ENCODE measurements around the gene NUDT17. TPM values are rescaled to one million over a fixed set of nuclear protein-coding genes. Genes with fewer than 3 reads are reported as not detected.

NUDT17 gene
- total RNA-seq, 1 donor from 2014 or later: 3.3 TPM

DNA sequence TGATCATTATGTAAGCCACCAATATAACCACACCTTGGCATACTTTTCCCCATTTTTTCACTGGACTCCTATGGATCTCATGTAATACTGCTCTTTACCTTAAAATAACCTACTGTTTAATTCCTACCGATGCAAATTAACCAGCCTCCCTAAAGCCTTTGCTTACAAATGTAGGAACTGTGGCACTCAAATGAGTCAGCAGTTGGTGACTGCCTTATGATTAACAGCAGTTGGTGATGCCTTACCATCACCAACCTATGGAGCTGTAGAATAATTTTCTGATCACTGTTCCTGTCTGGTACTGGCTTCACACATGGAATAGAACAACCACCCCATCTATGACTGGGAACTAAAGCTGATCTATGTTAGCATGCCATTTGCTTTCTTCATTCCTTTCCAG, 7.8 kb upstream of the NUDT17 start:
- TF ChIP-seq EZH2 (IDR thresholded peaks at IDR 0.05; ENCODE audit: insufficient read depth, low read length): no peak
- TF ChIP-seq, protein P1, sequence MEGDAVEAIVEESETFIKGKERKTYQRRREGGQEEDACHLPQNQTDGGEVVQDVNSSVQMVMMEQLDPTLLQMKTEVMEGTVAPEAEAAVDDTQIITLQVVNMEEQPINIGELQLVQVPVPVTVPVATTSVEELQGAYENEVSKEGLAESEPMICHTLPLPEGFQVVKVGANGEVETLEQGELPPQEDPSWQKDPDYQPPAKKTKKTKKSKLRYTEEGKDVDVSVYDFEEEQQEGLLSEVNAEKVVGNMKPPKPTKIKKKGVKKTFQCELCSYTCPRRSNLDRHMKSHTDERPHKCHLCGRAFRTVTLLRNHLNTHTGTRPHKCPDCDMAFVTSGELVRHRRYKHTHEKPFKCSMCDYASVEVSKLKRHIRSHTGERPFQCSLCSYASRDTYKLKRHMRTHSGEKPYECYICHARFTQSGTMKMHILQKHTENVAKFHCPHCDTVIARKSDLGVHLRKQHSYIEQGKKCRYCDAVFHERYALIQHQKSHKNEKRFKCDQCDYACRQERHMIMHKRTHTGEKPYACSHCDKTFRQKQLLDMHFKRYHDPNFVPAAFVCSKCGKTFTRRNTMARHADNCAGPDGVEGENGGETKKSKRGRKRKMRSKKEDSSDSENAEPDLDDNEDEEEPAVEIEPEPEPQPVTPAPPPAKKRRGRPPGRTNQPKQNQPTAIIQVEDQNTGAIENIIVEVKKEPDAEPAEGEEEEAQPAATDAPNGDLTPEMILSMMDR (IDR thresholded peaks at IDR 0.05; ENCODE audit: insufficient read depth, low read depth, low read length): no peak
- no peaks in the 10 kb centered on the region for H3K9me3 Mint-ChIP-seq (ENCODE audit: unreplicated experiment)
- no peak for FAIRE-seq
- H3K4me3 Mint-ChIP-seq (ENCODE audit: unreplicated experiment): no peak overlapping the region
- DNase-seq (ENCODE audit: low read depth): no peak
- Histone ChIP-seq H3K9me3 (ENCODE audit: insufficient read depth, low read depth, low read length) (no peaks in the 10 kb centered on the region), H3K4me1 (ENCODE audit: insufficient read depth, low read length) (no peaks in the 10 kb centered on the region), H3K4me3 (ENCODE audit: insufficient read depth, low read depth, low read length) (no peak overlapping the region), H4K20me1 (ENCODE audit: insufficient read depth, low read length) (no peaks in the 10 kb centered on the region), H2AFZ (ENCODE audit: low read depth, low read length) (no peak overlapping the region), H3K79me2 (ENCODE audit: insufficient read depth, low read length) (no peaks in the 10 kb centered on the region), H3K36me3 (ENCODE audit: insufficient read depth, low read length) (peaks cover 62% of the 10 kb centered on the region), H3K9ac (ENCODE audit: low read length) (no peak overlapping the region), H3K27ac (ENCODE audit: low read depth, low read length) (no peak overlapping the region), H3K4me2 (ENCODE audit: low read length) (no peak overlapping the region), H3K27me3 (ENCODE audit: insufficient read depth, low read length) (no peaks in the 10 kb centered on the region)
- H3K4me1 Mint-ChIP-seq (ENCODE audit: low read depth, unreplicated experiment): no peaks in the 10 kb centered on the region
- H3K27me3 Mint-ChIP-seq (ENCODE audit: low read depth, unreplicated experiment): no peaks in the 10 kb centered on the region
- H3K36me3 Mint-ChIP-seq (ENCODE audit: low read depth, unreplicated experiment): peaks cover 23% of the 10 kb centered on the region
- H3K27ac Mint-ChIP-seq (ENCODE audit: unreplicated experiment): no peak overlapping the region

DNA sequence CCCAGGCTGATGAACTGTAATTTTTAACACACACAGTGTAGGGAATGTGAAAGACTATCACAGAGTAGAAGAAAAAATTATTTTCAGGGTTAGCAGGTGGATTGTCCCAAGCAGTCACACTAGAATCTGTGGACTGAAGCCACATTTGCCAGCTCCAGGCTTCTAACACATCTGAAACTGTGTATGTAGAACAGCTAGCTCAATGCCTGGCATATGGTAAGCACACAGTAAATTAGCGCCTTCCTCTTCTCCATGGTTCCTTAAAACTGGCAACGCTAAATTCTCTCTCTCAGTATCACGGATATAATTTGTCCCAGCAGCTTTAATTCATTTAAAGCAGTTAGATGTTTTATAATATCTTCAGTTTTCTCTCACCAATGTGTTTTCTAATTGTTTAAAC, 2.4 kb upstream of the NUDT17 start:
- Histone ChIP-seq H3K9ac (ENCODE audit: low read length) (no peak overlapping the region), H3K27me3 (ENCODE audit: insufficient read depth, low read length) (no peaks in the 10 kb centered on the region), H3K27ac (ENCODE audit: low read depth, low read length) (no peak overlapping the region), H2AFZ (ENCODE audit: low read depth, low read length) (no peak overlapping the region), H3K79me2 (ENCODE audit: insufficient read depth, low read length) (no peaks in the 10 kb centered on the region), H3K9me3 (ENCODE audit: insufficient read depth, low read depth, low read length) (no peaks in the 10 kb centered on the region), H4K20me1 (ENCODE audit: insufficient read depth, low read length) (no peaks in the 10 kb centered on the region), H3K4me3 (ENCODE audit: insufficient read depth, low read depth, low read length) (no peak overlapping the region), H3K4me1 (ENCODE audit: insufficient read depth, low read length) (peaks cover 6% of the 10 kb centered on the region), H3K36me3 (ENCODE audit: insufficient read depth, low read length) (peaks cover 35% of the 10 kb centered on the region), H3K4me2 (ENCODE audit: low read length) (no peak overlapping the region)
- H3K27ac Mint-ChIP-seq (ENCODE audit: unreplicated experiment): no peak overlapping the region
- TF ChIP-seq, protein P1 (IDR thresholded peaks at IDR 0.05; ENCODE audit: insufficient read depth, low read depth, low read length): no peak
- no peak for TF ChIP-seq EZH2 (IDR thresholded peaks at IDR 0.05; ENCODE audit: insufficient read depth, low read length)
- DNase-seq (ENCODE audit: low read depth): no peak
- H3K36me3 Mint-ChIP-seq (ENCODE audit: low read depth, unreplicated experiment): peaks cover 23% of the 10 kb centered on the region
- H3K4me1 Mint-ChIP-seq (ENCODE audit: low read depth, unreplicated experiment): peaks cover 3% of the 10 kb centered on the region
- no peaks in the 10 kb centered on the region for H3K27me3 Mint-ChIP-seq (ENCODE audit: low read depth, unreplicated experiment)
- no peak overlapping the region for H3K4me3 Mint-ChIP-seq (ENCODE audit: unreplicated experiment)
- no peaks in the 10 kb centered on the region for H3K9me3 Mint-ChIP-seq (ENCODE audit: unreplicated experiment)
- no peak for FAIRE-seq

DNA sequence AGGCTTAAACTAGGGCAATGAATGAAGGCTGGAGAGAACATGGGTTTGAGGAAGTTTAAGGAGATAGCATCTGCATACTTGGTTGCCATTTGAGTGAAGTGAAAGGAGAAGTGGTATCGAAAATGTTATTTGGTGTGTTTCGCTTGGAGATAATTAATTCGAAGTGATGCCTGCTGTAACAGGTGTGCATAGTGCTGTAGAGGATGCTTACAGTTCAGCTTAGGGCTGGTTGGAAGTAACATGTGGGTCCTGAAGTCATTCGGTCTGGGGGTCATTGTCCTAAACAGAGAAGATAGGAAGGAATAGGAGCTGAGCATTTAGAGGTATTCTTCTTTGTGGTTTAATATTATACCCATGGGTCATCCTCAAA, 301 bp upstream of the NUDT17 start:
- TF ChIP-seq, protein P1 (IDR thresholded peaks at IDR 0.05; ENCODE audit: insufficient read depth, low read depth, low read length): no peak
- TF ChIP-seq EZH2 (IDR thresholded peaks at IDR 0.05; ENCODE audit: insufficient read depth, low read length): no peak
- Mint-ChIP-seq H3K4me3 (ENCODE audit: unreplicated experiment) (no peak overlapping the region), H3K9me3 (ENCODE audit: unreplicated experiment) (no peaks in the 10 kb centered on the region), H3K4me1 (ENCODE audit: low read depth, unreplicated experiment) (peaks cover 16% of the 10 kb centered on the region), H3K36me3 (ENCODE audit: low read depth, unreplicated experiment) (peaks cover 24% of the 10 kb centered on the region), H3K27me3 (ENCODE audit: low read depth, unreplicated experiment) (no peaks in the 10 kb centered on the region), H3K27ac (ENCODE audit: unreplicated experiment) (no peak overlapping the region)
- Histone ChIP-seq H3K27me3 (ENCODE audit: insufficient read depth, low read length) (no peaks in the 10 kb centered on the region), H3K27ac (ENCODE audit: low read depth, low read length) (no peak overlapping the region), H4K20me1 (ENCODE audit: insufficient read depth, low read length) (no peaks in the 10 kb centered on the region), H3K9ac (ENCODE audit: low read length) (peak overlapping the region; percentile 78), H3K4me2 (ENCODE audit: low read length) (peak overlapping the region; percentile 93), H3K9me3 (ENCODE audit: insufficient read depth, low read depth, low read length) (no peaks in the 10 kb centered on the region), H3K79me2 (ENCODE audit: insufficient read depth, low read length) (no peaks in the 10 kb centered on the region), H3K4me1 (ENCODE audit: insufficient read depth, low read length) (peaks cover 16% of the 10 kb centered on the region), H3K4me3 (ENCODE audit: insufficient read depth, low read depth, low read length) (peak overlapping the region; percentile 60), H3K36me3 (ENCODE audit: insufficient read depth, low read length) (peaks cover 35% of the 10 kb centered on the region), H2AFZ (ENCODE audit: low read depth, low read length) (no peak overlapping the region)
- DNase-seq (ENCODE audit: low read depth): no peak
- no peak for FAIRE-seq

Measured in astrocyte (in vitro differentiated cells and primary cell).